ENCODE measurements around the gene CACNA2D1.

The CACNA2D1 gene

GRCh38 chr7:82172017-82172416 lies 271.6 kb downstream of the CACNA2D1 start:
- DNase-seq (ENCODE audit: low spot score): no peak
- in situ Hi-C loops (cut with MboI; ENCODE audit: low sequenced_read_pairs, unreplicated experiment): no loop called here
- TF ChIP-seq CTCF (IDR thresholded peaks at IDR 0.05; ENCODE audit: borderline replicate concordance, control extremely low read depth, extremely low read depth, insufficient read depth, missing control alignments): no peak

GRCh38 chr7:82167558-82168314 lies 275.8 kb downstream of the CACNA2D1 start:
- in situ Hi-C loops (cut with MboI; ENCODE audit: low sequenced_read_pairs, unreplicated experiment): no loop called here
- DNase-seq (ENCODE audit: low spot score): no peak
- TF ChIP-seq CTCF (IDR thresholded peaks at IDR 0.05; ENCODE audit: borderline replicate concordance, control extremely low read depth, extremely low read depth, insufficient read depth, missing control alignments): no peak

- DNase-seq (ENCODE audit: low spot score): no peak
- in situ Hi-C loops (cut with MboI; ENCODE audit: low sequenced_read_pairs, unreplicated experiment): no loop called here
- TF ChIP-seq CTCF (IDR thresholded peaks at IDR 0.05; ENCODE audit: borderline replicate concordance, control extremely low read depth, extremely low read depth, insufficient read depth, missing control alignments): no peak
These were observed 277.1 kb downstream of the CACNA2D1 start for GRCh38 chr7:82166260-82167015.

DNA sequence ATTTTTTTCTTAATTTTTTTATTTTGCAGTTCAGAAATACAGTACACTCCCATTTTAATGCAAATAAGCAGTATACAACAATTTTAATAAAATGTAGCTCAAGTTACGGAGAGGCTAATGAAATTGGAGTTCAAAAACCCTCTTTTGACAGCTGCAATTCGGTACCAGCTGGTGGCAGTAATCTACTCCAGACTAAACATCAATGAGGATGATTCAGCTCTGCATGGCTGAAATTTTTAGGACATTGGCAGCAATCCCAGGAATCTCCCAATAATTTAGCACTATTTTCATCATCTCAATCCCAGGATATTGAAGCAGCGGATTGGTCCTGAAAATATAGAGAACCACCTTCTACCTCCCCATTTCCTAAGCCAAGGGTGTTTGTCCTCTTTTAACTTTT lies 278.8 kb downstream of the CACNA2D1 start:
- in situ Hi-C loops (cut with MboI; ENCODE audit: low sequenced_read_pairs, unreplicated experiment): no loop called here
- no peak for TF ChIP-seq CTCF (IDR thresholded peaks at IDR 0.05; ENCODE audit: borderline replicate concordance, control extremely low read depth, extremely low read depth, insufficient read depth, missing control alignments)
- DNase-seq (ENCODE audit: low spot score): no peak

DNA sequence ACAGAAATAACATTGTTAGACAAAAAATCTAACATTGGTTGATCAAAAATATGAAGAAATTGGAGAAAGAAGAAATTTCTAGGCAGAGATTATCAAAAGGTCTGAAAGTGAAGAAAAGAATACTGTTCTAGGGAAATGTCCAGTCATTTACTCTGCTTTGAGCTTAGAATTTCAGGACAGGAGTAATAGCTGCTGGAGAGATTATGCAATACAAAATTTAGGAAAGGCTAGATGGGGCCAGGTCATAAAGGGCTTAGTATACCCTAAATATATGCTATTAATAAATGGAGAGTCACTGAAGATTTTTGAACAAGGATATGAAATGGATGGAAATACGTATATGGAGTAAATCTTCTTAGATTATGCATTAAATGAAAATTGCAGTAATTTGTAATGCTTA lies 279.2 kb downstream of the CACNA2D1 start:
- TF ChIP-seq CTCF (IDR thresholded peaks at IDR 0.05; ENCODE audit: borderline replicate concordance, control extremely low read depth, extremely low read depth, insufficient read depth, missing control alignments): no peak
- in situ Hi-C loops (cut with MboI; ENCODE audit: low sequenced_read_pairs, unreplicated experiment): no loop called here
- no peak for DNase-seq (ENCODE audit: low spot score)

DNA sequence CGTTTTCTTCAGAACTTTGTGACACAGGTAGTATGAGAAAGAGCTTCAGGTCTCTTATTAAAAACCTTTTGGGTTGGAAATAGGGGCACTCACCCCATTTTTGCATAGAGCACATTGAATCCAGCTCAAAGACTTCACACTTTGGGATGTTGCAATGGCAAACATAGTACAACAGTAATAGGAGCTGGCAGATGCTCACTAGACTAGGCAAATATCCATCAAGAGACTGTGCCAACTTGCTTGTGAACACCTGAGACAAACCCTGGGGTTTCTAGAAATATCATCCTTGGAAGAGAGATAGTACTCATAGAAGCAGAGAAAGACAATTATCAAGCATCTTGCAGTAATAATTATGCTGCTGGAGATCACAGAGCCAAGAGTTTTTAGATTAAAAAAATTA lies 280.0 kb downstream of the CACNA2D1 start:
- DNase-seq (ENCODE audit: low spot score): no peak
- in situ Hi-C loops (cut with MboI; ENCODE audit: low sequenced_read_pairs, unreplicated experiment): no loop called here
- no peak for TF ChIP-seq CTCF (IDR thresholded peaks at IDR 0.05; ENCODE audit: borderline replicate concordance, control extremely low read depth, extremely low read depth, insufficient read depth, missing control alignments)

Data from GM13976 (cell line).